H9 (cell line): ENCODE results near the gene TUT4. TPM values are rescaled to one million over a fixed set of nuclear protein-coding genes. Genes with fewer than 3 reads are reported as not detected.

Experiments
- DNase-seq: peaks from one replicate; pipeline ENCODE4 v3.0.0-alpha.2; 2017
- H2AFZ ChIP-seq: one replicate; pipeline ENCODE4 v1.6.1; 2013; ENCODE audit warnings: mild to moderate bottlenecking, low read length, control low read depth, moderate library complexity
- H2AK5ac ChIP-seq: 2 replicates; pipeline ENCODE4 v1.6.1; 2013; ENCODE audit warnings: low read length, control low read depth, mixed read lengths; ENCODE audit not compliant: insufficient read length
- H2BK120ac ChIP-seq: one replicate; pipeline ENCODE4 v1.6.1; 2013; ENCODE audit warnings: low read depth, mild to moderate bottlenecking, low read length, control low read depth, inconsistent platforms; ENCODE audit not compliant: poor library complexity, severe bottlenecking
- H2BK12ac ChIP-seq: 2 replicates; pipeline ENCODE4 v1.6.1; 2013; ENCODE audit warnings: low read length, control low read depth, mixed read lengths, low read depth; ENCODE audit not compliant: insufficient read length
- H2BK15ac ChIP-seq: 2 replicates; pipeline ENCODE4 v1.6.1; 2013; ENCODE audit warnings: low read depth, low read length, control low read depth
- H2BK20ac ChIP-seq: one replicate; pipeline ENCODE4 v1.6.1; 2013; ENCODE audit warnings: low read depth, mild to moderate bottlenecking, low read length, control low read depth, inconsistent platforms; ENCODE audit not compliant: poor library complexity, severe bottlenecking
- H2BK5ac ChIP-seq: 2 replicates; pipeline ENCODE4 v1.6.1; 2013; ENCODE audit warnings: low read length, control low read depth, mixed read lengths; ENCODE audit not compliant: insufficient read length
- H3K14ac ChIP-seq: 2 replicates; pipeline ENCODE4 v1.6.1; 2013; ENCODE audit warnings: low read length, control low read depth; ENCODE audit not compliant: insufficient read depth
- H3K18ac ChIP-seq: 2 replicates; pipeline ENCODE4 v1.6.1; 2013; ENCODE audit warnings: low read depth, mild to moderate bottlenecking, mixed read lengths, low read length, control low read depth; ENCODE audit not compliant: insufficient read length
- H3K23ac ChIP-seq: 2 replicates; pipeline ENCODE4 v1.6.1; 2013; ENCODE audit warnings: low read length, control low read depth, mixed read lengths, low read depth; ENCODE audit not compliant: insufficient read length
- H3K23me2 ChIP-seq: 2 replicates; pipeline ENCODE4 v1.6.1; 2013; ENCODE audit warnings: low read depth, mild to moderate bottlenecking, mixed read lengths, low read length, control low read depth; ENCODE audit not compliant: insufficient read length, poor library complexity, severe bottlenecking
- H3K27ac ChIP-seq: 2 replicates; pipeline ENCODE4 v1.5.1; 2013; ENCODE audit warnings: low read length, control low read depth, mixed read lengths, low read depth; ENCODE audit not compliant: insufficient read length
- H3K27me3 ChIP-seq: 2 replicates; pipeline ENCODE4 v1.6.1; 2013; ENCODE audit warnings: low read length, control low read depth, inconsistent platforms; ENCODE audit not compliant: insufficient read depth
- H3K4ac ChIP-seq: 2 replicates; pipeline ENCODE4 v1.6.1; 2013; ENCODE audit warnings: low read depth, mild to moderate bottlenecking, control low read depth, inconsistent platforms, low read length, moderate library complexity
- H3K4me1 ChIP-seq: 2 replicates; pipeline ENCODE4 v1.6.1; 2013; ENCODE audit warnings: low read length, control low read depth, inconsistent platforms; ENCODE audit not compliant: insufficient read depth
- H3K4me2 ChIP-seq: 2 replicates; pipeline ENCODE4 v1.6.1; 2013; ENCODE audit warnings: low read length, control low read depth, mixed read lengths; ENCODE audit not compliant: insufficient read length, insufficient read depth
- H3K56ac ChIP-seq: 2 replicates; pipeline ENCODE4 v1.6.1; 2013; ENCODE audit warnings: low read depth, mild to moderate bottlenecking, mixed read lengths, low read length, control low read depth; ENCODE audit not compliant: insufficient read length
- H3K79me1 ChIP-seq: 2 replicates; pipeline ENCODE4 v1.6.1; 2013; ENCODE audit warnings: low read depth, mild to moderate bottlenecking, moderate library complexity, low read length, control low read depth, inconsistent platforms; ENCODE audit not compliant: insufficient read depth, poor library complexity, severe bottlenecking
- H3K79me2 ChIP-seq: 2 replicates; pipeline ENCODE4 v1.6.1; 2013; ENCODE audit warnings: low read length, control low read depth, inconsistent platforms; ENCODE audit not compliant: insufficient read depth
- H3K9ac ChIP-seq: 2 replicates; pipeline ENCODE4 v1.6.1; 2013; ENCODE audit warnings: low read length, control low read depth, mixed read lengths; ENCODE audit not compliant: insufficient read length; ENCODE audit errors: extremely low read depth
- H3K9me3 ChIP-seq: one replicate; pipeline ENCODE4 v1.6.1; 2013; ENCODE audit warnings: low read depth, low read length, inconsistent platforms; ENCODE audit not compliant: control insufficient read depth
- H3T11ph ChIP-seq: one replicate; pipeline ENCODE4 v1.6.1; 2013; ENCODE audit warnings: mild to moderate bottlenecking, low read length, control low read depth, inconsistent platforms
- H4K20me1 ChIP-seq: one replicate; pipeline ENCODE4 v1.6.1; 2013; ENCODE audit not compliant: control insufficient read depth, insufficient read length, insufficient read depth
- H4K5ac ChIP-seq: 2 replicates; pipeline ENCODE4 v1.6.1; 2013; ENCODE audit warnings: low read depth, mild to moderate bottlenecking, mixed read lengths, low read length, control low read depth; ENCODE audit not compliant: insufficient read length
- H4K8ac ChIP-seq: replicated peaks from 2 replicates; pipeline ENCODE4 v1.6.1; 2013; ENCODE audit warnings: low read length, control low read depth, mixed read lengths, low read depth; ENCODE audit not compliant: insufficient read length
- H4K91ac ChIP-seq: 2 replicates; pipeline ENCODE4 v1.6.1; 2013; ENCODE audit warnings: low read depth, mild to moderate bottlenecking, moderate library complexity, mixed read lengths, low read length, control low read depth; ENCODE audit not compliant: insufficient read length
- H3K27ac Mint-ChIP-seq, 3 experiments: 2 replicates in 2 of 3; 3 replicates in 1 of 3; pipeline ENCODE4 v1.8.0; 2020 to 2021; ENCODE audit warnings: mixed read lengths in 3 of 3, mild to moderate bottlenecking in 1 of 3, moderate library complexity in 1 of 3
- H3K27me3 Mint-ChIP-seq: 2 replicates; pipeline ENCODE4 v1.8.0; 2021; ENCODE audit warnings: low read depth, mild to moderate bottlenecking, moderate library complexity, mixed read lengths
- H3K36me3 Mint-ChIP-seq, 3 experiments: 2 replicates in 2 of 3; 3 replicates in 1 of 3; pipeline ENCODE4 v1.8.0; 2020 to 2021; ENCODE audit warnings: low read depth in 3 of 3, mixed read lengths in 3 of 3; ENCODE audit not compliant: insufficient read depth in 1 of 3
- H3K4me1 Mint-ChIP-seq, 2 experiments: 2 replicates each; pipeline ENCODE4 v1.8.0; 2020; ENCODE audit warnings: mixed read lengths in 2 of 2
- H3K4me3 Mint-ChIP-seq, 2 experiments: 2 replicates in 1 of 2; 3 replicates in 1 of 2; pipeline ENCODE4 v1.8.0; 2020 to 2021; ENCODE audit warnings: mild to moderate bottlenecking in 2 of 2, mixed read lengths in 2 of 2, moderate library complexity in 1 of 2
- H3K9me3 Mint-ChIP-seq, 2 experiments: 2 replicates in 1 of 2; 3 replicates in 1 of 2; pipeline ENCODE4 v1.8.0; 2020; ENCODE audit warnings: mild to moderate bottlenecking in 2 of 2, mixed read lengths in 2 of 2, moderate library complexity in 1 of 2
- WGBS: extraction: QIAGEN DNeasy Blood & Tissue Kit; methylation state at CpG from one replicate; pipeline ENCODE4 v1.1.7; 2013; ENCODE audit warnings: missing lambda C conversion rate, low lambda C conversion rate, mixed read lengths; ENCODE audit not compliant: insufficient read length; ENCODE audit errors: extremely low coverage; 5-methylcytosine and 5-hydroxymethylcytosine counted together
- total RNA-seq: library from RNA; stranded (reverse); gene quantifications from 2 replicates; pipeline ENCODE4 v1.2.1, GENCODE V29; 2021
- TF ChIP-seq, protein P1 (sequence below): fragments of 200-600 bp; sonication (generic); conservative IDR thresholded peaks from 3 replicates; pipeline ENCODE4 v1.8.0; 2021; ENCODE audit warnings: antibody characterized with exemption, mild to moderate bottlenecking

Gene TUT4
- total RNA-seq, 1 experiment from 2014 or later = 59.3 TPM

- no peak overlapping the region for H2BK5ac ChIP-seq
- no peak overlapping the region for H3K23ac ChIP-seq
- H4K5ac ChIP-seq = no peak overlapping the region
- no peak overlapping the region for H3K9ac ChIP-seq
- no peaks in the 10 kb centered on the region for H4K20me1 ChIP-seq
- no peak overlapping the region for H3K4me2 ChIP-seq
- Mint-ChIP-seq H3K27ac (0 out of 7 replicates have a peak overlapping the region, but pooled peaks of 1 of the 3 experiments have one; percentile 36), H3K27me3 (no peaks in the 10 kb centered on the region), H3K9me3 (no peaks in the 10 kb centered on the region), H3K4me1 (no peaks in the 10 kb centered on the region), H3K36me3 (peaks cover 0 to 26% (median 15%) of the 10 kb centered on the region in 3 experiments; a peak in 5 of 7 replicates), H3K4me3 (no peak overlapping the region)
- no peak overlapping the region for H4K8ac ChIP-seq
- H2BK12ac ChIP-seq = no peak overlapping the region
- no peak overlapping the region for H2AFZ ChIP-seq
- no peak overlapping the region for H3K18ac ChIP-seq
- no peaks in the 10 kb centered on the region for H3K4me1 ChIP-seq
- WGBS = no CpG with 5 or more reads among the region's 1 CpG
- no peak overlapping the region for H2BK20ac ChIP-seq
- no peak overlapping the region for H4K91ac ChIP-seq
- H2AK5ac ChIP-seq = no peak overlapping the region
- H3K79me1 ChIP-seq = no peaks in the 10 kb centered on the region
- H3T11ph ChIP-seq = no peak overlapping the region
- no peaks in the 10 kb centered on the region for H3K27me3 ChIP-seq
- H3K56ac ChIP-seq = no peak overlapping the region
- TF ChIP-seq, protein P1, sequence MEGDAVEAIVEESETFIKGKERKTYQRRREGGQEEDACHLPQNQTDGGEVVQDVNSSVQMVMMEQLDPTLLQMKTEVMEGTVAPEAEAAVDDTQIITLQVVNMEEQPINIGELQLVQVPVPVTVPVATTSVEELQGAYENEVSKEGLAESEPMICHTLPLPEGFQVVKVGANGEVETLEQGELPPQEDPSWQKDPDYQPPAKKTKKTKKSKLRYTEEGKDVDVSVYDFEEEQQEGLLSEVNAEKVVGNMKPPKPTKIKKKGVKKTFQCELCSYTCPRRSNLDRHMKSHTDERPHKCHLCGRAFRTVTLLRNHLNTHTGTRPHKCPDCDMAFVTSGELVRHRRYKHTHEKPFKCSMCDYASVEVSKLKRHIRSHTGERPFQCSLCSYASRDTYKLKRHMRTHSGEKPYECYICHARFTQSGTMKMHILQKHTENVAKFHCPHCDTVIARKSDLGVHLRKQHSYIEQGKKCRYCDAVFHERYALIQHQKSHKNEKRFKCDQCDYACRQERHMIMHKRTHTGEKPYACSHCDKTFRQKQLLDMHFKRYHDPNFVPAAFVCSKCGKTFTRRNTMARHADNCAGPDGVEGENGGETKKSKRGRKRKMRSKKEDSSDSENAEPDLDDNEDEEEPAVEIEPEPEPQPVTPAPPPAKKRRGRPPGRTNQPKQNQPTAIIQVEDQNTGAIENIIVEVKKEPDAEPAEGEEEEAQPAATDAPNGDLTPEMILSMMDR = no peak
- no peaks in the 10 kb centered on the region for H3K9me3 ChIP-seq
- no peak for DNase-seq
- H2BK15ac ChIP-seq = no peak overlapping the region
- no peak overlapping the region for H3K14ac ChIP-seq
- H3K79me2 ChIP-seq = no peaks in the 10 kb centered on the region
- H3K23me2 ChIP-seq = no peaks in the 10 kb centered on the region
- no peak overlapping the region for H2BK120ac ChIP-seq
- H3K4ac ChIP-seq = no peak overlapping the region
- H3K27ac ChIP-seq = no peak overlapping the region
These were observed 75.0 kb downstream of the TUT4 start for GRCh38 chr1:52477876-52478275.
